ENCODE data around the gene COX4I2.

GRCh38 chr20:31606804-31607639 lies 30.7 kb upstream of the COX4I2 start:
- TF ChIP-seq SP1 (IDR thresholded peaks at IDR 0.05), result no peak
- no peak for TF ChIP-seq TARDBP (IDR thresholded peaks at IDR 0.05)
- TF ChIP-seq FOXK2 (IDR thresholded peaks at IDR 0.05), result no peak
